CD4-positive, alpha-beta T cell treated with Interleukin-15 for 4 hours (primary cell): ENCODE data around the gene ACACA.
"Not testable (repeated sequence)": the region's sequence is repeated elsewhere in the genome, so short reads cannot be mapped to it uniquely, and the experiment has no call there.

ENCODE experiments used
- DNase-seq: peaks from one replicate; pipeline ENCODE4 v3.0.0-alpha.2; 2020; ENCODE audit warnings: low spot score

Gene ACACA

DNA sequence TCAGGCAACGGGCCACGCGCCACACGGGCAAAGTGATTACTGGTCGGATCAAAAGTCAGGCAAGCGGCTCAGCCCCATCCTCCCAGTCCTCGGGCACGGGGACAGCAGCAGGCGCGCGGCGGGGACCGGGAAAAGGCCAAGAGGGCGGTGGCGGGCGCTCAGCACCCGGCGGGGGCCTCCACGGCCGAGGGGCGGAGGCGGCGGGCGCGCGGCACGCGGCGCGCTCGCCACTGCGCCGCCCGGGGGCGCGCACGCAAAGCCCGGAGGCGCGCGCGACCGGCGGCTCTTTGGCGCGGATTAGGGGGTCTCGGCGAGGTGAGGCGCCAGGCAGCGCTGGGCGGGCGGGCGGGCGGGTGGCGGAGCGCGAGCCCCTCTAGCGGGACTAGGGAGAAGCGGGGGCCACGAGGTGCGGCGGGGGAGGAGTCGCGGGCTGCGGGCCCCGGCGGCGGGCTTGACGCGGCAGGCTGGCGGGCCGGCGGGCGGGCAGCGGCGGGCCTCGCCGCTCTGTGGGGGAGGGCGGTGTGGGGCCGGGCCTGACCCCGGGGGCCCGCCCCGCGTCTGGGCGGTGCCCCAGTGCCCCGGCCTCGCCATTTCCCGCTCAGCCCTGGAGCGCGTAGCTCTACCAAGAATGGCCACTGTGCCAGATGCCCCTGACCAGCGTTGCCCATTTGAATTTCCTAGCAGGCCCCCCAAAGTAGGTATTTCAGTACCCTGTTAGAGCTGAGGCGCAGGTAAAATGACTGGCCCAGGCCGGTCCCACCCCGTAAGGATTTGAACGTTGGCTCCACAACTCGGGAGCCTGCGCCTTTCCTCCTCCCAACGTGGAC lies at the start of gene ACACA, which contains the start of gene TADA2A:
TSS of gene ACACA (minus strand) at position 202 of the 827 bp plus-strand sequence. CDS start 537 bp downstream, outside the sequence.
TSS of gene TADA2A (plus strand) at position 252 of the 827 bp plus-strand sequence. CDS start 4,480 bp downstream, outside the sequence.
- peak; percentile 68 for DNase-seq

DNA sequence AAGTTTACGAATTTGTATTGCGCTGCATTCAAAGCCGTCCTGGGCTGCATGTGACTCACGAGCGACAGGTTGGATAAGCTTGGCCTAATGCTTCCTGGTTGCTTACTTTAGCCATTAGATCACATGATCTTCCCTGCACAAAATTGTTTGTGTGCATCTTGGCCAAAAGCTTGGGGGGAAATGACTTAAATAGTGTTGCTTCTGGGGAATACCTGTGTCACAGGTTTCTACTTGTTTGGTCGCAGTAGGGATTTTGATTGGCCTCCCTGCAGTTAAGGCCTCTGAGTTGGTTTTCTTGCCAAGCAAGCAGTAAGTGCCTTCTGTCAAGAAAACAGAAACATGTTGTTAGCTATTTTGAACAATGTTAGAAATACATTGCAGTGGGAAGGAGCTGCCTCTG lies 43.5 kb upstream of the ACACA start:
- DNase-seq = no peak

DNA sequence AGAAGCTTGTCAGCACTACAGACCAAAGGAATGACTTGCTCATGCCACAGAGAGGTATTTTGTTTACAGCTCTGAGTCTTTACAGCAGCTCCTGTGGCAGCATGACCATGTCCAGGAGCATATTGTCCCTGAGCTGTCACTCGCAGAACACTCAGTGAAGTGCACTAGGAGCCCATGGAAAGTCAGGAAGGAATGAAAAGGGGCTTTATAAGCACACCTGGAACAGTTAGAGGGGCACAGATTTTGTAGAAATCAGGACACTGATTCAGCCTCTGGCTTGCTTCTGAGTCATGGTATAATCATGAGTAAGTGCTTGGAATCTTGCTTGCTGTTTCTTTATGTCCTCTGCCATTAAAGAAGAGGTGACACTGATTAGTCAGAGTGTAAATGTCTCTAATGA lies 41.0 kb upstream of the ACACA start:
- no peak for DNase-seq

DNA sequence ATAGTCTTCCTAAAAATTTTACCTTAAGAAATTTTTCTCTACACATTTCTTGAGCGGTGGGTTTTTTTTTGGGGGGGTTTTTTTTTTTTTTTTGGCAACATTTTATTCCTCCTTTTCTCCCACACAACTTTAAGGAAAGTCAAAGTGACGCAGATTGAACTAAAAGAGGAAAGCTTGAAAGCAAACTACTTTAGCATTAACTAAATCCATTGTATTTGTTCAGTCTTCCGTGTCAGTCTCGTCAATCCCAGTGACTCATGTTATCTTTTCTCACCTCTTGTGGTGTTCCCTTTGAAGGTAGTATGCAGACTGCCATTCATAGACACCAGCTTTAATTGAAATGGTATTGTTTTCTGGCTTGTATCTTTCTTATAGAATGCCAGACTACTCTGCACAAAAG lies 39.4 kb upstream of the ACACA start:
- no peak for DNase-seq

DNA sequence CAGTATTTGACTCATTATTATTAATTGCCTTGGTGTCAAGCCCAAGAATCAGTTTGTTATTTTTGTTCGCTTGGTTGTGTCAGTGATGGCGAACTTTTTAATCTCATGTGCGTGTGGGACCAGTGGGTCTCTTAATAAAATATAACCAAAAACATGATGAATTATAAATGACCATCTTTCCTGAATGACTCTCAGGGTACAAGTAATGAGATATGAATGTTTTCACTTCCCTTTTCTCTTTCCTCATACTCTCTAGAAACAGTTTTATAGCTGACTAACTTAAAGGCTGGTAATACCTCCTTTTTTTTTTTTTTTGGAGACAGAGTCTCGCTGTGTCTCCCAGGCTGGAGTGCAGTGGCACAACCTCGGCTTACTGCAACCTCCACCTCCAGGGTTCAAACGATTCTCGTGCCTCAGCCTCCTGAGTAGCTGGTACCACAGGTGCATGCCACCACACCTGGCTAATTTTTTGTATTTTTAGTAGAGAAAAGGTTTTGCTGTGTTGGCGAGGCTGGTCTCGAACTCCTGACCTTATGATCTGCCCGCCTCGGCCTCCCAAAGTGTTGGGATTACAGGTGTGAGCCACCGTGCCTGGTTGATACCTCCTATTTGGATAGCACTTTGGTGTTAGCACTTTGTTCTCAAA lies 34.9 kb upstream of the ACACA start:
- not testable (repeated sequence) for DNase-seq

DNA sequence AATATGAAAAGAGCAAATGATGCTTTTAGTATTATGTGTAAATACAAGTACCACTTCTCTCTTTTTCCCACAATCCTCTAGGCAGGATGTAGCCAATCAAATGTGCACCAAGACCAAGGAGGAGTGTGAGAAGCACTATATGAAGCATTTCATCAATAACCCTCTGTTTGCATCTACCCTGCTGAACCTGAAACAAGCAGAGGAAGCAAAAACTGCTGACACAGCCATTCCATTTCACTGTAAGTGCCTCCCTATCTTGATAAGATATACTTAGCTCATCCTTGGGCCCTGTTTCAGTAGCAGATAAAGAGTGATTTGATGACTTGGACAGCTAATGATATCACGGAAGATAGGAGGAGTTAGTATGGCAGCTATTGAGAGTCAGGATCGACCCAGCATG lies 33.8 kb upstream of the ACACA start:
- no peak for DNase-seq

DNA sequence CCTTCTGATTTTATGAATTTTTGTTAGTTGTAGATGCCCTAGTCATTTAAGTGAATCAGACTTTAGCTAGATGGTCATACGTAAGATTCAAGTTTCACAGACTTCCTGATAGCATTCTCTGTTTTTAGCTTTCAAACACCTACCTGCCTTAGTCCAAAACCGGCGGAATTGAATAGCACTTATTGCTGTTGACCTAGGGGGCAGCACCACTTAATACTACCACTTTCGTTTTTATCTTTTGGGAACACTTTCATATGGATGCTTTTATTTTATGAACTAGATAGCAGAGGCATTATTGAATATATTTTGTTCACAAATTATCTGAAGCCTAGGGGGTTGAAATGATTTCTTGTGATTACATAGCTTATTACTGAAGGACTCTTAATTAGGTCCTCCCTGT lies 31.5 kb upstream of the ACACA start:
- no peak for DNase-seq

DNA sequence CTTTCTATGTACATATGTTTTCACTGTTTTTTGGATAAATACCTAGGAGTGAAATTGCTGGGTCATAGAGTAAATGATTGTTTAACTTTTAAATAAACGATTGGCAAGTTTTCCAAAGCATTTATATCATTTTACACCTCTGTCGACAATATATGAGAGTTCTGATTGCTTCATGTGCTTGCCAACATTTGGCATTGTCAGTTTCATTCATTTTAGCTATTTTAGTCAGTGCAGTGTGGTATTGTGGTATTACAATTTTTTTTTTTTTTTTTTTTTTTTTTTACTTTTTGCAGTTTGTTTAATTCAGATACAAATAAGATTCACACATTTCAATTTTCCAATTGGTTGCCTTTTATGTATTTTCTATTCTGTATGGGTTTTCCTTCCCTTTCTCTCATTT lies 26.0 kb upstream of the ACACA start:
- DNase-seq = no peak

DNA sequence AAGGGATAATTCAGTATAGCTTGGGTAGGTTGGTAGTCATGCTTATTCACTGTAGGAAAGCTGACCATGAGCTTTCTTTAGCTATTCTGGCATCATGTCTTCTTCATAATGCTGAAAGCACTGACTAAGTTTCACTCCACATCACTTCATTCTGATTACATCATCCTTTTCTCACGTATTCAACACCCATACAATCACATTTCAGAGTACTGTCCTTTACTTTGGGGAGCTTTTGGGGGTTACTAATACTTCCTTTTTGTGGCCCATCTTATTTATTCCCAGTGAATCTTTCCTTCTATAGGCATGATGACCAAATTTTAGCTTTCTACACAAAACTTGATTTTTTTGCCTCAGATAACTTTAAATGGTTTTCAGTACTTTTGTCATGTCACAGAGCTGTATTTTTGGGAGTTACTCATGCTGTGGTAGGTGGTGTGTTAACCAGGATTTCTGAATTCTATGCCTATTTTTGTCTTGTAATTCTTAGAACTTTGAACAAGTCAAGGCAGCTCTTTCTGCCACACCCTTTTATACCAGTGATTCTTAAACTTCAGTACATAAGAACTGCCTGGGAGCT lies 23.5 kb upstream of the ACACA start:
- DNase-seq = peak; percentile 3

DNA sequence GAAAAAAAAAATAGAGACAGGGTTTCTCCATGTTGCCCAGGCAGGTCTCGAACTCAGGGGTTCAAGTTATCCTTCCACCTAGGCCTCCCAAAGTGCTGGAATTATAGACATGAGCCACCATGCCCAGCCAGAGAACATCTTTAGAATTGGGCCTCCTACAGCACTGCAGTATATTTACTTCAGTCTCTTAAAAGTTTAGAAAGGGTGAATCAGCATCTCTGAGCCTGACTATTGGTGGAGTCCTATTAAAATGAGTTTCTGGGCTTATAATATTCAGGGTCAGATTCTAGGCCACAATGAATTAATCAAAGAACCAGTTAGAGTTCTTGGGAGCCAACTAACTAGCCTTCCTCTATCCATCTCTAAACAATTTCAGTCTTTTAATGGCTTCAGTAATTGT lies 22.8 kb upstream of the ACACA start:
- no peak for DNase-seq

DNA sequence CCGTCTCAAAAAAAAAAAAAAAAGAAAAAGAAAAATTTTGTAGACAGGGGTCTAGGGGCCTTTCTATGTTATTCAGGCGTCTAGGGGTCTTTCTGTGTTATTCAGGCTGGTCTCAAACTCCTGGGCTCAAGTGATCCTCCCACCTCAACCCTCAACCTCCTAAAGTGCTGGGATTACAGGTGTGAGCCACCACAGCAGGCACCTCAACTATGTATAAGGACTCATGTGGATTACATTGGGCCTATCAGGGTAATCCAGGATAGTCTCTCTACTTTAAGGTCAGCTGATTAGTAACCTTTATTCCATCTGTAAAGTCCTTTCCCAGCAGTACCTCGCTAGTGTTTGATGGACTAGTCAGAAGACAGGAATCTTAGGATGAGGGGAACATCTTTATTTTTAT lies 22.4 kb upstream of the ACACA start:
- no peak for DNase-seq

DNA sequence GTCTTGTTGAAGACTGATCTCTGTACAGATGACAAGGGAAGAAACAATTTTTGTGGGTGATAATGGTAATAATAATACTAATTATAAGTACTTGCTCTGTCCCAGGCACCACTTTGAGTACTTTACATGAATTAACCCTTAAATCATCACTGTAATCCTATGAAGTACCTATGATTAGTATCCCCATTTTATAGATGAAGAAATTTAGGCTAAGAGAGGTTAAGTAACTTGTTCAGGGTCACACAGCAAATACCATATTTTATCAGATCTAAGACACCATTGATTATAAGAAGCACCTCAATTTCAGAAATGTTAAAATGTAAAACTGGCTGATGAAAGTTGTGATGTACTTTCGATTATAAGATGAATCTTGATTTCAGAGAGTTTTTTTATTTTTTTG lies 18.6 kb upstream of the ACACA start:
- no peak for DNase-seq

DNA sequence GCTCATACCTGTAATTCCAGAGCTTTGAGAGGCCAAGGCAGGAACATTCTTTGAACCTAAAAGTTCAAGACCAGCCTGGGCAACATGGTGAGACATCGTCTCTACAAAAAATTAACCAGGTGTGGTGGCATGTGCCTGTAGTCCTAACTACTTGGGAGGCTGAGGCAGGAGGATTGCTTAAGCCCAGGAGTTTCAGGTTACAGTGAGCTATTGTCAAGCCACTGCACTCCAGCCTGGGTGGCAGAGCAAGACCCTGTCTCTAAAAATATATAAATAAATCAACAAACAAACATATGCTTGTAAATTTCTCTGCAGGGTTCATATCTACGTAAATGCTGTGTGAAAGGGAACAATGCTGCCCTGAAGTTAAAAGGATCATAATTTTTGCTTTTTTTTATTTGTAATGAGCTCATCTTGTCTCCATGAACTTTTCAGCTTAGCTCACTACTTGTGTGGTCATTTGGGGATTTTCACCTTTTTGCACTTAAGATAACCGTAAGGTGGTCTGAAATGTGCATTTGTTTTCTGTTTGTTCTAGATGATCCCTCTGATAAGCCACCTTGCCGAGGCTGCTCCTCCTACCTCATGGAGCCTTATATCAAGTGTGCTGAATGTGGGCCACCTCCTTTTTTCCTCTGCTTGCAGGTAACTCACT lies 16.5 kb upstream of the ACACA start:
- no peak for DNase-seq

DNA sequence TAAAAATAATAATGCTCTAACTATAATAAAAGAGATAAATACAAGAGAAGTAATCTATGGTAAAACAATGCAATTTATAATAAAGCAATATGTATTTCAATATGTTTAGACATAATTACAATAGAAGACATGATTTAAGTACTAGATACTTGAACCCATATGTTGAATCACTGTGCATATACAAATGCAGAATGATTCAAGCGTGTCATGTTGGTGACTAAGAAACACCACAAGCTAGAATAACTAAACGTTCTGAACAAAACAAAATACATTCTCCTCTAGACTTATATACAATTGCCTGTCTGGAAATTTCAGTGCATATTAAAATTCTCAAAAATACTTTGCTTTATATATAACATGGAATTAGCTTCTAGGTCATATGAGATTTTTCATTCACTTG lies 11.2 kb upstream of the ACACA start:
- DNase-seq = no peak

DNA sequence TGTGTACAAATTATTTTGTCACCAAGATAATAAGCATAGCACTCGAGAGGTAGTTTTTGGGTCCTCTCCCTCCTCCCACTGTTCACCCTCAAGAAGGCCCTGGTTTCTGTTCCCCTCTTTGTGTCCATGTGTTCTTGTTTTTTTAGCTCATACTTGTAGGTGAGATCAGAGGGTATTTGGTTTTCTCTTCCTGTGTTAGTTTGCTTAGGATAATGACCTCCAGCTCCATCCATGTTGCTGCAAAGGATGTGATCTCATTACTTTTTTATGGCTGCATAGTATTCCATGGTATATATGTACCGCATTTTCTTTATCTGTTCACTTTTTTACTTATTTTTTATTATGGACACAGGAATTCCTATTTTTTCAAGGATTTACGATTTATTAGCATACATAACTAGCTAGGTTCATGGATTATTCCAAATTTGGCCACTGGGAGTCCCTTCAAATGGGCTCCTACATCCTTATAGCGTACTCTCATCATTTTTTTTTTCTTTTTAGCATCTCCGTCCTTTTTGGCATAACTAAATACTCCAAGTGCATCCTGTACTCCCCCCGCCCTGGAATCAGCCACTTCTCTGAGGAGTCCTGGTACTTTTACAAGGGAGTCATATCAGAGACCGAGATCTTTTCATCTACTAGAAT lies 7.4 kb upstream of the ACACA start:
- no peak for DNase-seq

DNA sequence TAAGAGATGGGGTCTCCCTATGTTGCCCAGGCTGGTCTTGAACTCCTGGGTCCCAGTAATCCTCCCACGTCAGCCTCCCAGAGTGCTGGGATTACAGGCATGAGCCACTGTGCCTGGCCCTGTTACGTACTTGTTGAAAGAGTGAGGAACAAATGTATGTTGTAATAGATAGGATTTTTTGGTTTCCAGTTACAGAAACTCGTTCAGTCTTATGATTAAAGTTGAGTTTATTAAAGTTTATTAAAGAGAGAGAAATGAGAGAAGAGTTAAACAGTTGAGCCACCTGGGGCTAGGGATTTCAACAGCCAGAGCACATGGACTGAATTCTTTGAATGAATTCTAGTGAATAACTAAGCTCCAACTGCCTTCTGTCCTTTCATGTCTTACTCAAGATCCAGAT lies 3.7 kb upstream of the ACACA start:
- no peak for DNase-seq

DNA sequence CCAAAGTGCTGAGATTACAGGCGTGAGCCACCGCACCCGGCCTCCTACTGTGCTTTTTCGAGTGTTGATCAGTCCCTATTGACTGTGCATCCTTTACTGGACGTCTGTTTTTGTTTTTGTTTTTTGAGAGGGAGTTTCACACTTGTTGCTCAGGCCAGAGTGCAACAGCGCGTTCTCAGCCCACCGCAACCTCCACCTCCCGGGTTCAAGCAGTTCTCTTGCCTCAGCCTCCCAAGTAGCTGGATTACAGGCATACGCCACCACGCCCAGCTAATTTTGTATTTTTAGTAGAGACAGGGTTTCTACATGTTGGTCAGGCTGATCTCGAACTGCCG lies 1.5 kb upstream of the ACACA start:
- DNase-seq = not testable (repeated sequence)

DNA sequence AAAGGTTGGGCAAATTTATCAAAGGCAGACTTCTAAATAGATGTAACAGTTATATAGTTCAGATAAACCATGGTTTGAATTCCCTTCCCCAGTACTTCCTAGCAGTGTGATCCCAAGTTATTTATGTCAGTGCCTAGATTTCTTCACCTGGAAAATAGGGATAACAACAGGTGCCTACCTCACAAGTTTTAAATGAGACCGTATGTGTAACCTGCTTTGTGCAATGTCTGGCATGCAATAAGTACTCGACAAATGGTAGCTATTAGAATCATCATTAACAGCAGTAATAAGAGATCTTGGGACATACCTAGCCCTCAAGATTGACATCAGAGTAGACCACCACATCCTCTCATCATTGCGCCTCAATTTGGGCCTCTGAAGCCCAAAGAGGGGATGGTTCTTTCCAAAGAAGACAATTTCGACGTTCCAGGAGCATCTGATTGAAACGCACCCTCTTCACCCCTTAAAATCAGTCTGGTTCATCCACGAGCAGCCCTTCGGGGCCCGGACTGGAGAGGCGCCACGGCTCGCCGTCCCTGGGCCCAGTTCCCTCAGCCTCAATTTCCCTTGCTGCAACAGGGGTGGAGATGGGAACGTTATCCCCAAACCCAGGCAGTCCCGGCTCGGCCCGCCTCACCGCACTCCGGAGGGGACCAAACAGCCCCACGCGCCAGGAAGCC lies 541 bp downstream of the ACACA start:
- DNase-seq = no peak

DNA sequence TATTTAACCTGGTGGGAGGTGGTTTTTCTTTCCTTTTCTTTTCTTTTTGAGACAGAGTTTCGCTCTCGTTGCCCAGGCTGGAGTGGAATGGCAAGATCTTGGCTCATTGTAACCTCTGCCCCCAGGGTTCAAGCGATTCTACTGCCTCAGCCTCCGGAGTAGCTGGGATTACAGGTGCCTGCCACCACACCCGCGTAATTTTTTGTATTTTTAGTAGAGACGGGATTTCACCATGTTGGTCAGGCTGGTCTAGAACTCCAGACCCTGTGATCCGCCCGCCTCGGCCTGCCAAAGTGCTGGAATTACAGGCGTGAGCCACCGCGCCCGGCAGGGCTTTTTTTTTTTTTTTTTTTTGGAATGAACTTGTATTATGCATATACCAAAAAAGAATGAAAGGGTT lies 1.1 kb downstream of the ACACA start:
- not testable (repeated sequence) for DNase-seq

DNA sequence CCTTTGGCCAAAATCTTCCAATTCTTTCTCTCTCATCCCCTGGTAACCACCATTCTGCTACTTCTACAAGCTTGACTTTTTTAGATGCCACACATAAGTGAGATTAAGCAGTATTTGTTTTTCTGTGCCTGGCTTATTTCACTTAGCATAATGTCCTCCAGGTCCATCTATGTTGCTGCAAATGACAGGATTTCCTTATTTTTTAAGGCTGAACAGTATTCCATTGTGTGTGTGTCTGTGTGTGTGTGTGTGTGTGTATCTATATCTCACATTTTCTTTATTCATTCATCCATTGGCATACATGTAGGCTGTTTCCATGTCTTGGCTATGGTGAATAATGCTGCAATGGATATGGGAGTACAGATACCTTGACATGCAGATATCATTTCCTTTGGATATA lies 6.1 kb downstream of the ACACA start:
- DNase-seq = no peak

DNA sequence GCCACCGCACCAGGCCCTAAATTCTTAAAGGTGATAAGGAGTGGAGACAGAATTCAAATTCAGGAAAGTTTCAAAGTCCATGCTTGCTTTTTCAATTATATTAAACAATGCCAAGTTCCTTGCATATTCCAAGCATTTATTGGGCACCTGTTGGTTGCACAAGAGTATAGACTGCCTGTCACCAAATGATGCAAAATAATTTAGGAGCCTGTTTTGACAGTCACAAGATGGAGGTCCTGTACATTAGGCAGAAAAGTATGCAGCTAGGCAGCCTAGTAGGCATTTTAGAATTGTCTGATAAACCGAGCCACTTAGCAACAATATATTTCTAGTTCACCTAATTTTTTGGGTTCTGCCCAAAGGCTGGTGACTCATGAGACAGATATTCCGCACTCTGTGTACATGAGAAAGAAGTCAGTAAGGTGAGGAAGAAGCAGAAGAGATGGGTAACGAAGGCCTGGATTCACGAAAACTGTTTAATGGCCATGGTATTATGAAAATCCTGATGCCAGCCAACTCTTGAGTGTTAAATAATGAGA lies 7.3 kb downstream of the ACACA start:
- DNase-seq = no peak
